Activated B cell treated with CpG ODN at 0.5 μM for 24 hours (primary cell): ENCODE measurements around the gene FASN. TPM values are rescaled to one million over a fixed set of nuclear protein-coding genes. Genes with fewer than 3 reads are reported as not detected.

Experiments
- ATAC-seq: fragments of 200-7000 bp; cut with Tn5 transposase; one replicate; pipeline ENCODE4 v1.10.0; 2021; ENCODE audit warnings: low read depth, mild to moderate bottlenecking, moderate library complexity
- CTCF ChIA-PET: fragments of 350-600 bp; sonication (Branson Sonifier 250); formaldehyde crosslinking; loops from one replicate; lab custom pipeline; 2021; ENCODE audit warnings: antibody characterized with exemption; lab: Charles Lee
- POLR2A ChIA-PET: fragments of 350-600 bp; sonication (Branson Sonifier 250); formaldehyde crosslinking; loops from one replicate; lab custom pipeline; 2021; ENCODE audit warnings: antibody characterized with exemption; lab: Charles Lee
- DNase-seq: peaks from one replicate; pipeline ENCODE4 v3.0.0; 2022
- H3K27ac Mint-ChIP-seq: one replicate; pipeline ENCODE4 v1.8.0; 2020; ENCODE audit warnings: mixed read lengths
- H3K27me3 Mint-ChIP-seq: one replicate; pipeline ENCODE4 v1.8.0; 2021; ENCODE audit warnings: mixed read lengths
- H3K36me3 Mint-ChIP-seq: one replicate; pipeline ENCODE4 v1.8.0; 2021; ENCODE audit warnings: low read depth, mixed read lengths
- H3K4me1 Mint-ChIP-seq: one replicate; pipeline ENCODE4 v1.8.0; 2021; ENCODE audit warnings: mixed read lengths
- H3K4me3 Mint-ChIP-seq: one replicate; pipeline ENCODE4 v1.8.0; 2020; ENCODE audit warnings: mild to moderate bottlenecking, mixed read lengths
- H3K9me3 Mint-ChIP-seq: one replicate; pipeline ENCODE4 v1.8.0; 2020; ENCODE audit warnings: mixed read lengths
- intact Hi-C: fragments of 100-400 bp; cut with micrococcal nuclease; formaldehyde crosslinking; loops from one replicate; pipeline ENCODE4 v1.15.1; 2024
- total RNA-seq: library from RNA; stranded (reverse); gene quantifications from 2 replicates; pipeline ENCODE4 v1.2.3, GENCODE V29; 2022
- TF ChIP-seq, protein P1 (sequence below): fragments of 200-600 bp; IDR thresholded peaks from one replicate; pipeline ENCODE4 v1.8.0; 2022; ENCODE audit warnings: antibody characterized with exemption, mild to moderate bottlenecking

The FASN gene
- total RNA-seq, 1 donor from 2014 or later = 121 TPM

DNA sequence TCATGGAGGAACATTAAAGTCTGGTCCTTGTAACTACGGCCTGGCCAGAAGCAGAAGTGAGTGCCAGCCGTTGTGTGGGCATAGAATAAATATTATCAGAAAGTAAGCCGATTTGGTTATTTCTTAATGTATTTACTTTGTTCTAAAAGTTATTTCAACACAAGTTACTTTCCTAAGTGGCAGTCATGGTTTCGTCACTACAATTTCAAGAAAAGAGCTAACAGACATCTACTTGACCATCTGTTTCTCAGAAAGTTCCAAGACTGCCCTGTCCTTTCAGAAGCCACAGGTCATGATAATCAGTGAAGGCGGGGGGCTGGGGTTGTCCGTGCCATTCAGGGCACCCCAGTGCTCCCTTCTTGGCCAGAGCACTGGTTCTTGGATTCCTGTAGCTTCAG lies 14.9 kb upstream of the FASN start:
- CTCF ChIA-PET = no interaction called here
- Mint-ChIP-seq H3K27ac (no peak overlapping the region), H3K4me3 (no peak overlapping the region), H3K9me3 (no peaks in the 10 kb centered on the region), H3K36me3 (no peaks in the 10 kb centered on the region), H3K27me3 (no peaks in the 10 kb centered on the region), H3K4me1 (peaks cover under 1% of the 10 kb centered on the region)
- intact Hi-C loops = no loop called here
- POLR2A ChIA-PET = interaction anchor here (1.2 kb wide), 1 partner anchor 14 kb away, joined by 3 read pairs; no protein-coding TSS in a partner anchor
- DNase-seq (no peak), ATAC-seq (no peak)
- TF ChIP-seq, protein P1, sequence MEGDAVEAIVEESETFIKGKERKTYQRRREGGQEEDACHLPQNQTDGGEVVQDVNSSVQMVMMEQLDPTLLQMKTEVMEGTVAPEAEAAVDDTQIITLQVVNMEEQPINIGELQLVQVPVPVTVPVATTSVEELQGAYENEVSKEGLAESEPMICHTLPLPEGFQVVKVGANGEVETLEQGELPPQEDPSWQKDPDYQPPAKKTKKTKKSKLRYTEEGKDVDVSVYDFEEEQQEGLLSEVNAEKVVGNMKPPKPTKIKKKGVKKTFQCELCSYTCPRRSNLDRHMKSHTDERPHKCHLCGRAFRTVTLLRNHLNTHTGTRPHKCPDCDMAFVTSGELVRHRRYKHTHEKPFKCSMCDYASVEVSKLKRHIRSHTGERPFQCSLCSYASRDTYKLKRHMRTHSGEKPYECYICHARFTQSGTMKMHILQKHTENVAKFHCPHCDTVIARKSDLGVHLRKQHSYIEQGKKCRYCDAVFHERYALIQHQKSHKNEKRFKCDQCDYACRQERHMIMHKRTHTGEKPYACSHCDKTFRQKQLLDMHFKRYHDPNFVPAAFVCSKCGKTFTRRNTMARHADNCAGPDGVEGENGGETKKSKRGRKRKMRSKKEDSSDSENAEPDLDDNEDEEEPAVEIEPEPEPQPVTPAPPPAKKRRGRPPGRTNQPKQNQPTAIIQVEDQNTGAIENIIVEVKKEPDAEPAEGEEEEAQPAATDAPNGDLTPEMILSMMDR = no peak

DNA sequence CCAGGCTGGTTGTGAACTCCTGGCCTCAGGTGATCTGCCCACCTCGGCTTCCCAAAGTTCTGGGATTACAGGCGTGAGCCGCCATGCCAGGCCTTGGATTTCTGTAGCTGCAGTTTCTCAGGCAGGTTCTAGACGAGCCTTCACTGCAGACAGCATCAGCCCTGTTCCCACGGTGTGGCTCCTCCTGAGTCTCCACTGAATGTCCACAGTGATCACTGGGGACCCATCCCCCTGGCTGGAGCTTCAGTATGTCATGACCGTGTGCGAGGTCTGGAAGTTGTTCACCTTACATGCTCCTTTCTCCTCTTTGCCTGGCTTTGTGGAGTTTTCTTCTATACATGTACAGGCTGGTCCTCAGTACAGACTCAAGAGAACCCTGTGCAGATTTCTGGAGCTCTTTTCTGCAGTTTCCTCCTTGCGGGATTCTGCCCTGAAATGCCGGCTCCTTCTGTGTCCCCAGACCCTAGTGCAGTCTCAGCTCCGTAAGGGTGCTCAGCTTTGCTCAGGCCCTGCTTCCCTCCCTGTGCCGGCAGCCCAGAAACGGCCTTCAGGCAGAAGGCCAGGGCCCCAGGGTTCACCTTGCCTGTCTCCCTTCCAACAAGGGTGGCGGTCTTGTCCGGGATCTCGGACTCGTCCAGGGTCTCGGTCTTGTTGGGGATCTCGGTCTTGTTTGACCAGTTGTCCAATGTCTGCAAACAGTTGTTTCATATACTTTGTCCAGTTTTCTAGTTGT lies 14.3 kb upstream of the FASN start:
- Mint-ChIP-seq H3K4me3 (no peak overlapping the region), H3K27me3 (no peaks in the 10 kb centered on the region), H3K36me3 (no peaks in the 10 kb centered on the region), H3K27ac (no peak overlapping the region), H3K9me3 (no peaks in the 10 kb centered on the region), H3K4me1 (peaks cover 6% of the 10 kb centered on the region)
- TF ChIP-seq, protein P1 = no peak
- ATAC-seq (no peak), DNase-seq (no peak)
- intact Hi-C loops = no loop called here
- POLR2A ChIA-PET = interaction anchor here (1.2 kb wide), 1 partner anchor 13 kb away, joined by 3 read pairs; no protein-coding TSS in a partner anchor
- CTCF ChIA-PET = no interaction called here

DNA sequence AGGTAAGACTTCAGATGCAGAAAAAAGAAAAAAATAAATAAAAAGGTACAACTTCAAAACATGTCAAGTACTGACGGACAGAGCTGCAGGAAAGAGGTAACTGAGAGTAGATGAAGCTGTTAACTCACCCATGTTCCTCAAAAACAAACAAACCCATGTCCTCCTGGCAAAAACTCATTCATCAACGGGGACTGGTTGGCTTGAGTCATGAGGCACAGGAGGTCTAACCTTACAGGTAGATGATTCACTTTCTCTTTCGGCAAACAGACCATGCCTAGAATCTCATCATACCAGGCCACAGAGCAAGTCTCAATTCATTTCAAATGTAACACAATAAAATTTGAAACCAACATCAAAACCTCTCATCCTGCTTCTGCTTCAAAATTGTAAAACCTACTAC lies 12.3 kb upstream of the FASN start:
- Mint-ChIP-seq H3K36me3 (no peaks in the 10 kb centered on the region), H3K27ac (no peak overlapping the region), H3K4me1 (peaks cover 27% of the 10 kb centered on the region), H3K27me3 (no peaks in the 10 kb centered on the region), H3K4me3 (no peak overlapping the region), H3K9me3 (no peaks in the 10 kb centered on the region)
- no peak for ATAC-seq
- ChIA-PET CTCF (no interaction called here), POLR2A (interaction anchor here (0.7 to 1.3 kb wide), 2 partner anchors 12 to 96 kb away, joined by 3 to 8 read pairs; partner anchors contain the start of gene FASN)
- intact Hi-C loops = no loop called here
- no peak for DNase-seq
- TF ChIP-seq, protein P1 = no peak

DNA sequence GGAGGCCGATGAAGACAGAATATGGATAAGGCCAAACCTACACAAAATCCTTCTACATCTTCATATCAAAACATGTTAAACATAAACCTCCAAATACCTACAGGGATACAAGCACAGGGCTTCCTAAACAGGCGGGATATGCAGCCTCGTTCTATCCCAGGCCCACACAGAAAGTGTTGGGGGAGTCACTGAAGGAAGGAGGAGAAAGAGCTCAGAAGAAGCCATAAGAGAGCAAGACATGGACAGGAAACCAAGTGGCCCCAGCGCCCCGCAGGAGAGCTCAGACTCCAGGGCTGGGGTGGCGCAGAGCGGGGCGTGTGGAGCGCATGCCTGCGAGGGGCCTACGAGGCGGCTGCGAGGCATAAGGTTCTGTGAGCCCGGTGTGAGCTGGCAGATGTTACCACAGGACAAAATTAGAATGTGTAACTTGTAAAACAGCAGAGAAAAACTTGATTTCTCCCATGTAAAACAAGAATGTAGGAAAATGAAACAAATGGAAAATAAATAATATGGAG lies 11.0 kb upstream of the FASN start:
- POLR2A ChIA-PET = interaction anchor here (0.9 kb wide), 1 partner anchor 35 kb away, joined by 3 read pairs; no protein-coding TSS in a partner anchor
- Mint-ChIP-seq H3K27ac (no peak overlapping the region), H3K27me3 (no peaks in the 10 kb centered on the region), H3K4me3 (no peak overlapping the region), H3K4me1 (peaks cover 30% of the 10 kb centered on the region), H3K36me3 (no peaks in the 10 kb centered on the region), H3K9me3 (no peaks in the 10 kb centered on the region)
- ATAC-seq = no peak
- TF ChIP-seq, protein P1 = no peak
- CTCF ChIA-PET = interaction anchor here (0.6 to 0.7 kb wide), 2 partner anchors 37 to 150 kb away, joined by 3 read pairs; no protein-coding TSS in a partner anchor
- intact Hi-C loops = loop anchor here (5.0 kb wide), 1 partner anchor 43 kb away; no protein-coding TSS in a partner anchor
- DNase-seq = no peak

DNA sequence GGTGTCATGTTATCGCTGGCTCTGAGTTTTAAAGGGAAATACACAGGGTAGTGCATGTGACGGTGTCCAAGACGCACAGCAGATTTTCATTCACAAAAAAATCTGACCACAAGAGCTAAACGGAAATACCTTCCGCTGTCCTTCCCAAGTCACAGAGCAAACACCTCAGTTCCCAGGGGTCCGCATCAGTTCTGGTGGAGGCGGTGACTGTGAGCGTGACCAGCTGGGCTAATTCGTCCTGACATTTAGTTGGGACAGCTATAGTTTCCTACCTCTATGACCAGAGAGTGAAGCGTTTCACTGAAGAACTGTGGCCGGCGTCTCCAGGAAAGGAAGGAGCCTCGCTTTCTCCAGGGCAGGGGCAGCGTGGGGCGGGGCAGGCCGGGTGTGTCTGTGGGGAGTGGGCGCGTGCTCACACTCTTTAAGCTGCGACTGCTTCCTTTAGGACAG lies 10.5 kb upstream of the FASN start:
- POLR2A ChIA-PET = interaction anchor here (0.9 kb wide), 1 partner anchor 35 kb away, joined by 3 read pairs; no protein-coding TSS in a partner anchor
- Mint-ChIP-seq H3K27me3 (no peaks in the 10 kb centered on the region), H3K9me3 (no peaks in the 10 kb centered on the region), H3K27ac (no peak overlapping the region), H3K4me1 (peaks cover 30% of the 10 kb centered on the region), H3K36me3 (no peaks in the 10 kb centered on the region), H3K4me3 (no peak overlapping the region)
- TF ChIP-seq, protein P1 = no peak
- DNase-seq (no peak), ATAC-seq (no peak)
- CTCF ChIA-PET = interaction anchor here (0.7 kb wide), 1 partner anchor 37 kb away, joined by 3 read pairs; no protein-coding TSS in a partner anchor
- intact Hi-C loops = loop anchor here (5.0 kb wide), 1 partner anchor 44 kb away; no protein-coding TSS in a partner anchor
